ENCODE measurements around the gene MAPK8IP3.

Gene MAPK8IP3

GRCh38 chr16:1662543-1662942 is 43.5 kb upstream of the MAPK8IP3 start:
- Histone ChIP-seq H3K4me3 (replicated peaks; ENCODE audit: low read depth, low read length) (no peak overlapping the region), H3K27me3 (replicated peaks; ENCODE audit: control insufficient read depth, insufficient read depth, low read length) (no peaks in the 10 kb centered on the region), H3K36me3 (ENCODE audit: control insufficient read depth, insufficient read depth, low read length) (peaks cover 23% of the 10 kb centered on the region)
- DNase-seq (ENCODE audit: extremely low read depth, insufficient read length) = no peak
- TF ChIP-seq CTCF (IDR thresholded peaks at IDR 0.05; ENCODE audit: insufficient read depth, low read length, poor library complexity, severe bottlenecking) = no peak

GRCh38 chr16:1665829-1666228 is 40.2 kb upstream of the MAPK8IP3 start:
- peaks cover 42% of the 10 kb centered on the region for H3K36me3 ChIP-seq (ENCODE audit: control insufficient read depth, insufficient read depth, low read length)
- TF ChIP-seq CTCF (IDR thresholded peaks at IDR 0.05; ENCODE audit: insufficient read depth, low read length, poor library complexity, severe bottlenecking) = no peak
- no peaks in the 10 kb centered on the region for H3K27me3 ChIP-seq (replicated peaks; ENCODE audit: control insufficient read depth, insufficient read depth, low read length)
- H3K4me3 ChIP-seq (replicated peaks; ENCODE audit: low read depth, low read length) = no peak overlapping the region
- no peak for DNase-seq (ENCODE audit: extremely low read depth, insufficient read length)

- peaks cover 45% of the 10 kb centered on the region for H3K36me3 ChIP-seq (ENCODE audit: control insufficient read depth, insufficient read depth, low read length)
- H3K4me3 ChIP-seq (replicated peaks; ENCODE audit: low read depth, low read length) = no peak overlapping the region
- H3K27me3 ChIP-seq (replicated peaks; ENCODE audit: control insufficient read depth, insufficient read depth, low read length) = no peaks in the 10 kb centered on the region
- DNase-seq (ENCODE audit: extremely low read depth, insufficient read length) = no peak
- no peak for TF ChIP-seq CTCF (IDR thresholded peaks at IDR 0.05; ENCODE audit: insufficient read depth, low read length, poor library complexity, severe bottlenecking)
These were observed 39.7 kb upstream of the MAPK8IP3 start for GRCh38 chr16:1666316-1666715.

GRCh38 chr16:1667271-1667670 is 38.7 kb upstream of the MAPK8IP3 start:
- no peak overlapping the region for H3K4me3 ChIP-seq (replicated peaks; ENCODE audit: low read depth, low read length)
- TF ChIP-seq CTCF (IDR thresholded peaks at IDR 0.05; ENCODE audit: insufficient read depth, low read length, poor library complexity, severe bottlenecking) = no peak
- no peaks in the 10 kb centered on the region for H3K27me3 ChIP-seq (replicated peaks; ENCODE audit: control insufficient read depth, insufficient read depth, low read length)
- peaks cover 48% of the 10 kb centered on the region for H3K36me3 ChIP-seq (ENCODE audit: control insufficient read depth, insufficient read depth, low read length)
- no peak for DNase-seq (ENCODE audit: extremely low read depth, insufficient read length)

- no peak for TF ChIP-seq CTCF (IDR thresholded peaks at IDR 0.05; ENCODE audit: insufficient read depth, low read length, poor library complexity, severe bottlenecking)
- peaks cover 48% of the 10 kb centered on the region for H3K36me3 ChIP-seq (ENCODE audit: control insufficient read depth, insufficient read depth, low read length)
- H3K4me3 ChIP-seq (replicated peaks; ENCODE audit: low read depth, low read length) = no peak overlapping the region
- DNase-seq (ENCODE audit: extremely low read depth, insufficient read length) = no peak
- no peaks in the 10 kb centered on the region for H3K27me3 ChIP-seq (replicated peaks; ENCODE audit: control insufficient read depth, insufficient read depth, low read length)
These were observed 38.1 kb upstream of the MAPK8IP3 start for GRCh38 chr16:1667916-1668315.

GRCh38 chr16:1668612-1669319 is 37.2 kb upstream of the MAPK8IP3 start:
- DNase-seq (ENCODE audit: extremely low read depth, insufficient read length) = no peak
- Histone ChIP-seq H3K27me3 (replicated peaks; ENCODE audit: control insufficient read depth, insufficient read depth, low read length) (no peaks in the 10 kb centered on the region), H3K4me3 (replicated peaks; ENCODE audit: low read depth, low read length) (no peak overlapping the region), H3K36me3 (ENCODE audit: control insufficient read depth, insufficient read depth, low read length) (peaks cover 48% of the 10 kb centered on the region)
- no peak for TF ChIP-seq CTCF (IDR thresholded peaks at IDR 0.05; ENCODE audit: insufficient read depth, low read length, poor library complexity, severe bottlenecking)

Data from GM06990 (cell line).